ENCODE measurements around the gene ADAMTS14.

DNA sequence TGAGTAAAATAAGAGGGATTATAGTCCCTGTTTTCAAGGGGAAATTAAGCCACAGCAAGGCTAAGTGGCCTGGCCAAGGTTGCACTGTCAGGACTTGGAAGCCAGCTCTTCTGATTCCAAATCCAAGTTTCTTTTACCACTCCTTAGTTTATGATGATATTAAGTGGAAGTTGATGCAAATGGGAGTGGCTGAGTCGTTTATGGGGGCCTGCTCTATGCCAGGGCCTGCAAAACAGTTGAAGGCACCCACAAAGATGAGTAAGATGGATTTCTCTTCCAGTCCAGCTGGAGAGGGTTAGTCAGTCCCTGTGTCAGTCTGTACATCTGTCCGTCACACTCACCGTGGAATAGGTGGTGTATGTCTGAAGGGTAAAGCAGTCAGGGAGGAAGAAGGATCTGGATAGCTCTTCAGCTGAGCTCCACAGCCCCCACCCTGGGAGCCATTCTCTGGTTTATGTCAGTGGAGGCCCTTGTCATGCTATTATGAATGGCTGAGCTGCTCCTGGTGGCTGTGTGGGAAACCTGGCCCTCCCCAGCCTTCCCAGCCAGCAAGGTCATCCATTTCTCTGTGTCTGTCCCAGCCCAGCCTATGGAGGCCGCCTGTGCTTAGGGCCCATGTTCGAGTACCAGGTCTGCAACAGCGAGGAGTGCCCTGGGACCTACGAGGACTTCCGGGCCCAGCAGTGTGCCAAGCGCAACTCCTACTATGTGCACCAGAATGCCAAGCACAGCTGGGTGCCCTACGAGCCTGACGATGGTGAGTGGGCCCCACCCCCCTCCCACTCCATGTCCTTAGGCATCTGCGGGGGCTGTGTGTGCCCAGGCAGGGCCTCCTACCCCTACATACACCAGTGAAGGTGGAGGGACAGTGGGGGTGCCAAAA lies 68.3 kb downstream of the ADAMTS14 start:
- TF ChIP-seq, protein P1, sequence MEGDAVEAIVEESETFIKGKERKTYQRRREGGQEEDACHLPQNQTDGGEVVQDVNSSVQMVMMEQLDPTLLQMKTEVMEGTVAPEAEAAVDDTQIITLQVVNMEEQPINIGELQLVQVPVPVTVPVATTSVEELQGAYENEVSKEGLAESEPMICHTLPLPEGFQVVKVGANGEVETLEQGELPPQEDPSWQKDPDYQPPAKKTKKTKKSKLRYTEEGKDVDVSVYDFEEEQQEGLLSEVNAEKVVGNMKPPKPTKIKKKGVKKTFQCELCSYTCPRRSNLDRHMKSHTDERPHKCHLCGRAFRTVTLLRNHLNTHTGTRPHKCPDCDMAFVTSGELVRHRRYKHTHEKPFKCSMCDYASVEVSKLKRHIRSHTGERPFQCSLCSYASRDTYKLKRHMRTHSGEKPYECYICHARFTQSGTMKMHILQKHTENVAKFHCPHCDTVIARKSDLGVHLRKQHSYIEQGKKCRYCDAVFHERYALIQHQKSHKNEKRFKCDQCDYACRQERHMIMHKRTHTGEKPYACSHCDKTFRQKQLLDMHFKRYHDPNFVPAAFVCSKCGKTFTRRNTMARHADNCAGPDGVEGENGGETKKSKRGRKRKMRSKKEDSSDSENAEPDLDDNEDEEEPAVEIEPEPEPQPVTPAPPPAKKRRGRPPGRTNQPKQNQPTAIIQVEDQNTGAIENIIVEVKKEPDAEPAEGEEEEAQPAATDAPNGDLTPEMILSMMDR (IDR thresholded peaks at IDR 0.05), result no peak
- TF ChIP-seq ZFX (IDR thresholded peaks at IDR 0.05; ENCODE audit: borderline replicate concordance), result no peak

All from 22Rv1 (cell line).